Liver (tissue), 9 donors: ENCODE measurements around the gene ACTR2. TPM values are rescaled to one million over a fixed set of nuclear protein-coding genes. Genes with fewer than 3 reads are reported as not detected.

Source experiments
- DNase-seq: peaks from one replicate; pipeline ENCODE4 v3.0.0-alpha.2; 2017; ENCODE audit warnings: low spot score
- H3K27ac ChIP-seq, 2 donors: one replicate each; pipeline ENCODE4 v1.7.0; 2013; ENCODE audit warnings: inconsistent platforms in 2 of 2, low read length in 2 of 2, control low read depth in 1 of 2, low read depth in 1 of 2, mild to moderate bottlenecking in 1 of 2
- H3K27me3 ChIP-seq, 4 donors: one replicate each; pipeline versions ENCODE4 v1.6.1 to v1.7.0; 2013; ENCODE audit warnings: low read length in 3 of 4, inconsistent platforms in 1 of 4, mild to moderate bottlenecking in 1 of 4, moderate library complexity in 1 of 4; ENCODE audit not compliant: control insufficient read depth in 4 of 4, insufficient read depth in 4 of 4
- H3K36me3 ChIP-seq, 4 donors: one replicate each; pipeline versions ENCODE4 v1.6.1 to v1.7.0; 2013; ENCODE audit warnings: low read length in 3 of 4, mild to moderate bottlenecking in 3 of 4, low read depth in 1 of 4, moderate library complexity in 1 of 4; ENCODE audit not compliant: control insufficient read depth in 4 of 4, insufficient read depth in 3 of 4
- H3K4me1 ChIP-seq, 4 donors: one replicate each; pipeline versions ENCODE4 v1.6.1 to v1.7.0; 2013; ENCODE audit warnings: low read length in 3 of 4, mild to moderate bottlenecking in 3 of 4, moderate library complexity in 1 of 4; ENCODE audit not compliant: control insufficient read depth in 4 of 4, insufficient read depth in 4 of 4
- H3K4me3 ChIP-seq, 3 donors: one replicate each; pipeline versions ENCODE4 v1.6.1 to v1.7.0; 2013; ENCODE audit warnings: low read length in 3 of 3, control low read depth in 1 of 3, low read depth in 1 of 3, mild to moderate bottlenecking in 1 of 3
- H3K9ac ChIP-seq, 2 donors: one replicate each; pipeline ENCODE4 v1.7.0; 2013; ENCODE audit warnings: low read length in 2 of 2, mild to moderate bottlenecking in 2 of 2, moderate library complexity in 2 of 2, control low read depth in 1 of 2, low read depth in 1 of 2
- H3K9me3 ChIP-seq, 4 donors: one replicate each; pipeline versions ENCODE4 v1.6.1 to v1.7.0; 2013; ENCODE audit warnings: low read length in 3 of 4; ENCODE audit not compliant: control insufficient read depth in 4 of 4
- ATF3 ChIP-seq: IDR thresholded peaks from 2 replicates; pipeline ENCODE4 v1.6.1; 2016; ENCODE audit warnings: antibody characterized with exemption
- CTCF ChIP-seq: fragments of 150-350 bp; IDR thresholded peaks from 2 replicates; pipeline ENCODE4 v1.5.1; 2017; ENCODE audit warnings: improper control_type of control experiment, low read depth, low read length; ENCODE audit not compliant: missing input control
- EGR1 ChIP-seq, 2 donors: IDR thresholded peaks; 2 replicates each; pipeline ENCODE4 v1.6.1; 2016 to 2018; ENCODE audit warnings: antibody characterized with exemption in 2 of 2, low read depth in 2 of 2
- FOXA1 ChIP-seq: IDR thresholded peaks from 2 replicates; pipeline ENCODE4 v1.6.1; 2016; ENCODE audit warnings: antibody characterized with exemption
- FOXA2 ChIP-seq: IDR thresholded peaks from 2 replicates; pipeline ENCODE4 v1.6.1; 2016; ENCODE audit warnings: antibody characterized with exemption
- GABPA ChIP-seq, 2 donors: IDR thresholded peaks in 1 of 2; conservative IDR thresholded peaks in 1 of 2; 2 replicates each; pipeline ENCODE4 v1.6.1; 2016; ENCODE audit warnings: antibody characterized with exemption in 2 of 2, mild to moderate bottlenecking in 1 of 2, moderate library complexity in 1 of 2
- HNF4A ChIP-seq, 2 donors: conservative IDR thresholded peaks; 2 replicates each; pipeline ENCODE4 v1.6.1; 2016; ENCODE audit warnings: antibody characterized with exemption in 2 of 2, mild to moderate bottlenecking in 2 of 2
- HNF4G ChIP-seq: IDR thresholded peaks from 2 replicates; pipeline ENCODE4 v1.6.1; 2016; ENCODE audit warnings: antibody characterized with exemption
- JUND ChIP-seq, 2 donors: IDR thresholded peaks; 2 replicates each; pipeline ENCODE4 v1.6.1; 2016; ENCODE audit warnings: antibody characterized with exemption in 2 of 2
- MAX ChIP-seq: IDR thresholded peaks from 2 replicates; pipeline ENCODE4 v1.6.1; 2016; ENCODE audit warnings: antibody characterized with exemption
- NR2F2 ChIP-seq: IDR thresholded peaks from 2 replicates; pipeline ENCODE4 v1.6.1; 2016; ENCODE audit warnings: antibody characterized with exemption
- RAD21 ChIP-seq, 2 donors: IDR thresholded peaks; 2 replicates each; pipeline ENCODE4 v1.6.1; 2016; ENCODE audit warnings: antibody characterized with exemption in 2 of 2, mild to moderate bottlenecking in 2 of 2
- REST ChIP-seq: IDR thresholded peaks from 2 replicates; pipeline ENCODE4 v1.6.1; 2016; ENCODE audit warnings: antibody characterized with exemption, mild to moderate bottlenecking
- RXRA ChIP-seq, 2 donors: IDR thresholded peaks; 2 replicates each; pipeline ENCODE4 v1.6.1; 2017 to 2018; ENCODE audit warnings: antibody characterized with exemption in 2 of 2, mild to moderate bottlenecking in 1 of 2
- SP1 ChIP-seq: IDR thresholded peaks from 2 replicates; pipeline ENCODE4 v1.6.1; 2018; ENCODE audit warnings: antibody characterized with exemption, mild to moderate bottlenecking
- YY1 ChIP-seq: IDR thresholded peaks from 2 replicates; pipeline ENCODE4 v1.6.1; 2016; ENCODE audit warnings: antibody characterized with exemption, mild to moderate bottlenecking
- ZBTB33 ChIP-seq: IDR thresholded peaks from 2 replicates; pipeline ENCODE4 v1.6.1; 2016; ENCODE audit warnings: antibody characterized with exemption
- WGBS: extraction: QIAGEN DNeasy Blood & Tissue Kit; methylation state at CpG from one replicate; pipeline ENCODE4 v1.1.7; 2013; 5-methylcytosine and 5-hydroxymethylcytosine counted together
- polyA plus RNA-seq, 2 donors: library from polyadenylated mRNA; stranded (reverse) in 1 of 2; unstranded in 1 of 2; fragments of 200-250 nt in 1 of 2; fragments of >200 nt in 1 of 2; fragmentation: Nextera tagmentation in 1 of 2; extraction: Ambion mirVana in 1 of 2; gene quantifications; one replicate each; pipeline versions ENCODE4 v1.2.1 to v1.2.3, GENCODE V29; 2013 to 2015
- total RNA-seq, 2 donors: library from RNA; depleted of rRNA; stranded (reverse); fragments of >200 nt; gene quantifications; one replicate each; pipeline ENCODE4 v1.2.3, GENCODE V29; 2014
- donor health status: healthy.
- donor health status: healthy.
- donor health status: healthy.
- donor health status: healthy.
- donor health status: healthy.

ACTR2 gene
- total and polyA plus RNA-seq, 4 donors = 21.6 to 72.0 (median 45.9) TPM

DNA sequence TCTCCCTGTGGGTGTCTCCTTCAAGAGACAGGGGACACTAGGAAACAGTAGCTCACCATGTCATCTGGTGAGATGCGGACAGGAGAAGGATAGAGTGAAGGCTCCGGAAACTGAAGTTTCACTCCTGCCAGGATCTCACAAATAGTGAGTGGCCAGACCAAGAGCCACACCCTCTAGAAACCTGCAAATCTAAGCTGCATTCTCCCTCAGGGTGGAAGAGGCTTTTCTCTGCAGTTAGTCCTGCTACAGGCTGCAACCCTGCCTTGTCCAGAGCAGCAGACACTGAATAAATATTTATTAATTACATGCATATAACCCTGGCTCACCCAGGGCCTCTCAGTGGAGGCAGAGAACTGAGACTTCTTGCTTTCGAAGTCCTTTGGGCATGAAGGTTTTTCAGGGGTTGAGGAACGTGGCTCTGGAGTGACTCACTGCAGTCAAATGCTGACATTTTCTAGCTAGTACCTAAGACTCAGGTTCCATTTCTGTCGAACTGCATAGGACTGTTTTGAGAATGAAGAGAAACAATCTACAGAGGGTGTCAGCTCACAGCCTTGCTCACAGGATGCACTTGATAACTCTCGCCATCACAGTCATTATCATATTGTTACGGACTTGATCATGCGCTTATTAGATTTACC is 87.3 kb downstream of the ACTR2 start:
- Histone ChIP-seq H3K4me3 (no peak overlapping the region), H3K4me1 (peaks cover 0 to 5% (median 0%) of the 10 kb centered on the region in 4 donors), H3K36me3 (peaks cover 8 to 43% (median 29%) of the 10 kb centered on the region in 4 donors), H3K9me3 (no peaks in the 10 kb centered on the region), H3K27me3 (no peaks in the 10 kb centered on the region), H3K9ac (no peak overlapping the region), H3K27ac (no peak overlapping the region)
- TF ChIP-seq JUND (IDR thresholded peaks at IDR 0.05) (no peak), GABPA (IDR thresholded peaks at IDR 0.05 in 1 of 2, conservative IDR thresholded peaks at IDR 0.05 in 1 of 2) (no peak), SP1 (no peak), YY1 (no peak), HNF4G (no peak), CTCF (no peak), HNF4A (conservative IDR thresholded peaks at IDR 0.05) (no peak), ATF3 (no peak), NR2F2 (no peak), FOXA2 (no peak), ZBTB33 (no peak), MAX (no peak), FOXA1 (no peak), REST (no peak), EGR1 (IDR thresholded peaks at IDR 0.05; ENCODE audit: low read depth in 2 of 2) (no peak), RXRA (IDR thresholded peaks at IDR 0.05) (no peak), RAD21 (IDR thresholded peaks at IDR 0.05) (no peak)
- 95% methylated on average over 8 of the region's 8 CpGs for WGBS
- DNase-seq = no peak
